GM18520 (cell line): ENCODE results near the gene SGSM2.
A peak's percentile ranks its signal among the peaks of the same experiment; 100 is the strongest.
"Not testable (repeated sequence)": the region's sequence is repeated elsewhere in the genome, so short reads cannot be mapped to it uniquely, and the experiment has no call there.

Experiments
- ATAC-seq: cut with Tn5 transposase; IDR thresholded peaks from one replicate; pipeline ENCODE4 v1.9.1; 2021; ENCODE audit not compliant: unreplicated experiment

The SGSM2 gene, protein sequence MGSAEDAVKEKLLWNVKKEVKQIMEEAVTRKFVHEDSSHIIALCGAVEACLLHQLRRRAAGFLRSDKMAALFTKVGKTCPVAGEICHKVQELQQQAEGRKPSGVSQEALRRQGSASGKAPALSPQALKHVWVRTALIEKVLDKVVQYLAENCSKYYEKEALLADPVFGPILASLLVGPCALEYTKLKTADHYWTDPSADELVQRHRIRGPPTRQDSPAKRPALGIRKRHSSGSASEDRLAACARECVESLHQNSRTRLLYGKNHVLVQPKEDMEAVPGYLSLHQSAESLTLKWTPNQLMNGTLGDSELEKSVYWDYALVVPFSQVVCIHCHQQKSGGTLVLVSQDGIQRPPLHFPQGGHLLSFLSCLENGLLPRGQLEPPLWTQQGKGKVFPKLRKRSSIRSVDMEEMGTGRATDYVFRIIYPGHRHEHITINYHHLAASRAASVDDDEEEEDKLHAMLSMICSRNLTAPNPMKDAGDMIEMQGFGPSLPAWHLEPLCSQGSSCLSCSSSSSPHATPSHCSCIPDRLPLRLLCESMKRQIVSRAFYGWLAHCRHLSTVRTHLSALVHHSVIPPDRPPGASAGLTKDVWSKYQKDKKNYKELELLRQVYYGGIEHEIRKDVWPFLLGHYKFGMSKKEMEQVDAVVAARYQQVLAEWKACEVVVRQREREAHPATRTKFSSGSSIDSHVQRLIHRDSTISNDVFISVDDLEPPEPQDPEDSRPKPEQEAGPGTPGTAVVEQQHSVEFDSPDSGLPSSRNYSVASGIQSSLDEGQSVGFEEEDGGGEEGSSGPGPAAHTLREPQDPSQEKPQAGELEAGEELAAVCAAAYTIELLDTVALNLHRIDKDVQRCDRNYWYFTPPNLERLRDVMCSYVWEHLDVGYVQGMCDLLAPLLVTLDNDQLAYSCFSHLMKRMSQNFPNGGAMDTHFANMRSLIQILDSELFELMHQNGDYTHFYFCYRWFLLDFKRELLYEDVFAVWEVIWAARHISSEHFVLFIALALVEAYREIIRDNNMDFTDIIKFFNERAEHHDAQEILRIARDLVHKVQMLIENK

GRCh38 chr17:2336852-2337543 lies at the start of gene SGSM2:
TSS of gene SGSM2 (plus strand) at chr17:2337501. CDS start at chr17:2337689, 188 bp downstream.
- no peak for ATAC-seq

GRCh38 chr17:2289878-2290478 lies 47.3 kb upstream of the SGSM2 start:
- ATAC-seq: no peak

GRCh38 chr17:2292100-2292499 lies 45.2 kb upstream of the SGSM2 start:
- ATAC-seq: no peak

GRCh38 chr17:2295575-2295974 lies 41.7 kb upstream of the SGSM2 start:
- ATAC-seq: no peak

DNA sequence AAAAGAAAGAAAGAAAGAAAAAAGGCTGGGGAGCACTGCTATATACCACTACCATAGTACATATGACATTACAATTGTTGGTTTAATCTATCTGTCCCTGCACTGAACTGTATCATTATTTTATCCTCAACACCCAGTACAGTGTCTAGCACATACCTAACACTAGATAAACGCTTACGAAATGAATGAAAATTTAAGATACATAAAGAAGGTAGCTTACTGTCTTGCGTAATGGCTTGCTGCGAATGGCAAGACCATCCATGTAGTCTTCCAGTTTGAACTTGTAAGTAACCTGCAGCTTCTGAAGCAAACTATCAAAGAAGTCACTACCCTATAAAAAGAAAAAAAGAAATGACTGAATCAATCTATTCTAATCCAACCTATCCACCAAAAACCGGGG lies 40.3 kb upstream of the SGSM2 start:
- ATAC-seq: no peak

DNA sequence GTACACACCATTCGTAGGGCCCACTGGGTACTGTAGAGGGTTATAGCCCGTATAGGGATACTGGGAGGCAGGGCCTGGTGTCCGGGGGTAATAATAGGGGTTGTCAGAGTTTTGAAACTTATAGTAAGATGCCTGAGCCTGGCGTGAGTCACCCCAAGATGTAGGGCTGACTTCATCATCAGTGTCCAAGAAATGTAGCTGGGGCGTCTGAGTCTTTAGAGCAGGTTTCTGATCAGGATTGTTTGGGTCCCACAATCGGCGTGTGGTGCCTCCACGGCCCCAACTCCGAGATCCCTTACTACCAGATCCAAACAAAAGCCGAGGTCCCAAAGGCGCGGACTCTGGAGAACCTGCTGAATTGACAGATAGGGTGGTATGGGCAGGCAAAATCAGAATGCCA lies 38.2 kb upstream of the SGSM2 start:
- ATAC-seq: no peak

DNA sequence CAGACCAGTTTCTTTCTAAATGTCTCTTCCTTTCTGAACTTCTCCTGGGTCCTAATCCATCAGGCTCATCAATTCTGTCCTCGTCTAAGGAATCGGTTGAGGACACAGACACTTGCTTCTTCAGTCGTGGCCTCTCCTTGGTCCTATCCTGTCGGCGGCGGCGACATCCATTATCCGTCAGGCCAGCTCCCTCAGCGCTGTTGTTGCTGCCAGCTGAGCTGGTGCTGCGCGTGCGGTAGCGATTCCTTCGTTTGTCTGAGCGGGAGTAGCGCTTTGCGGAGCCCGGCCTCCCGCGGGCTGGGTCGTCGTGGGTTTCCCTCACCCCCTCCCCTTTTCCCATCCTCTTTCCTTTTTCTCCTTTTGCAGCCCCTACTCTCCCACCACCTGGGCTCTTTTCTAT lies 37.5 kb upstream of the SGSM2 start:
- no peak for ATAC-seq

- ATAC-seq: no peak
These were observed 34.5 kb upstream of the SGSM2 start for GRCh38 chr17:2302778-2303203.

GRCh38 chr17:2303204-2304188 lies 33.8 kb upstream of the SGSM2 start, which contains the start of the genes SMG6 and SRR:
TSS of gene SMG6 (minus strand) at chr17:2303785. CDS start at chr17:2303720, 65 bp downstream.
TSS of gene SRR (plus strand) at chr17:2303950. CDS start at chr17:2315561, 11,611 bp downstream.
- peak; percentile 72 for ATAC-seq

DNA sequence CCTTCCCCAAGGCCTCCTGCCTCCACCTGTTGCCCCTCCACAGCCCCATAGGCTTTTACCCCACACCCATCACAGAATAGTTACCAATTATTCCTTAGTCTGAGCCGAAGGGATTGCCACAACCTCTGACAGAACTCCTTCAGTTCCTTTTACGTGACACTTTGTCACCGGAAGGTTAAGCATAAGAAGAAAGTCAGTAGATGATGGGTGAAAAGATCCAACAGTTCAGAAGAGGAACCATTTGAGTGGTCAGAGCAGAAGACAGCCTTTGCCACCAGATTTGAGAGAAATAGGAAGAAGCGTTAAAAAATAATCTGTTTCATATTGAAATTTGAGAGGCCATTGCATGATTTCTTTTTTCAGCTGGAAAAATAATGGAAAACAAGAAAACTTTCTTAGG lies 32.4 kb upstream of the SGSM2 start:
- no peak for ATAC-seq

DNA sequence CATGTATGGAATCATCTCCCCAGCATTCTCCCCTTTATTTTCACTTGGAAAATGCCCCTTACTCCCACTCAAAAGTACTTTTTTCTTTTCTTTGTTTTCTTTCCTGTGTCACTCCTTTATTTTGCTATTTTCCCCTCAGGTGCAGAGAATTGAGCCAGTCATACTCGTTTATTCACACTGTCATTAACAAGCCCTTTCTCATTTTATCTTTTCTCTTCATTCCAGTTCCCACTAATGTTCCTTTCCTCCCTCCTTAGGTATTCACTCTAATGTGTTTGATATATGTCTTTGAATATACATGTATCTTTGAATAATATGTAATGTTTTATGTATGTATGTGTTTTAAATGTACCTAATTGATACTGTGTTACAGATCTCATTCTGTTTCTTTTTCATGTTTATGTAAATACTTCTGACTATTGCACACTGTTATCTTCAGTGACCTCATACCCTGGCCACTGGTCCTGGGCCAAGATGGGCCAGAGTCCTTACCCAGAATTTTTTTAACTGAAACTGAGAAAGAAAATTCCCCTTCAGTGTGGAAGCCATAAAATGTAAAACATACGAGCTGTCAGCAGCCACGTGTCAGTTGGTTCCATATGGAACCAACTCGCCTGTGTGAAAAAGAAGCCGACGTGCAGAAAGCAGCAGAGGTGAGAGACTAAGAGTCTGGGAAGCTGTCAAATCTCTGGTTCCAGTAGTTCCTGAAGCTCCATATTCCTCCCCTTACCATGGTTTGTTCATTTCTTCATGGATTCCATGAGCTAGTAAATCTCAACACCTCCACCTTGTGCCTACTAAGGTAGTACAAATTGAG lies 27.8 kb upstream of the SGSM2 start:
- ATAC-seq: no peak

GRCh38 chr17:2312736-2313135 lies 24.6 kb upstream of the SGSM2 start:
- no peak for ATAC-seq

DNA sequence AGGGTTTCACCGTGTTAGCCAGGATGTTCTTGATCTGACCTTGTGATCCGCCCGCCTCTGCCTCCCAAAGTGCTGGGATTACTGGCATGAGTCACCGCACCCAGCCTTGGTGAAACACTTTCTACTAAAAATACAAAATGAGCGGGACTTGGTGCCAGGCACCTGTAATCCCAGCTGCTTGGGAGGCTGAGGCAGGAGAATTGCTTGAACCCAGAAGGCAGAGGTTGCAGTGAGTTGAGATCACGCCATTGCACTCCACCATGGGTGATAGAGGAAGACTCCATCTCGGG lies 20.4 kb upstream of the SGSM2 start:
- not testable (repeated sequence) for ATAC-seq

- ATAC-seq: no peak
These were observed 19.5 kb upstream of the SGSM2 start for GRCh38 chr17:2317796-2318195.

DNA sequence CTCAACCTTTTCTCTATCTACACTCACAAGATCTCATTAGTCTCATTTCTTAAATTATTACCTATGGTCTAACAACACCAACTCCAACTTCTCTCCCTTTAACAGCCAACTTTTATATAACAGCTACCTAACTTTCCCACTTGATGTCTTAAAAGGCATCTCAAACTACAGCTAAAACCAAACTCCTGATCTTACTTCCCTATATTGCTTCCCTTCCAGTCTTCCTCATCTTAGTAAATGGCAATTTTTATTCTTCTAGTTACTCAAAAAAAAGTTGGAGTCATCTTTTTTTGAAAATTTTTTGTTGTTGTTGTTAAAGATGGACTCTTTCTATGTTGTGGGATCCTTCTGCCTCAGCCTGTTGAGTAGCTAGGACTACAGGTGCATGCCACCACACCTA lies 18.2 kb upstream of the SGSM2 start:
- ATAC-seq: no peak

GRCh38 chr17:2321399-2321798 lies 15.9 kb upstream of the SGSM2 start:
- ATAC-seq: no peak

- ATAC-seq: no peak
These were observed 13.5 kb upstream of the SGSM2 start for GRCh38 chr17:2323629-2324314.

DNA sequence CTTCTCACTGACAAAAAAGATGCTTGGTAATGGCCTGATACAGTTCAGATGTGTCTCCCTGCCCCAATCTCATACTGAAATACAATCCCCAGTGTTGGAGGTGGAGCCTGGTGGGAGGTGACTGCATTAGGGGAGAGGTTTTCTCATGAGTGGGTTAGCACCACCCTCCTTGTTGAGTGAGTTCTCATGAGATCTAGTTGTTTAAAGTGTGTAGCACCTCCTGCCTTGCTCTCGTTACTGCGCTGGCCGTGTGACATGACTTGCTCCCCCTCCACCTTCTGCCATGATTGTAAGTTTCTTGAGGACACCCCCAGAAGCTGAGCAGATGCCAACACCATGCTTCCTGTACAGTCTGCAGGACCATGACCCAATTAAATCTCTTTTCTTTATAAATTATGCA lies 6.0 kb upstream of the SGSM2 start:
- no peak for ATAC-seq
